T-helper 17 cell (primary cell): ENCODE results near the gene GMPR. TPM values are rescaled to one million over a fixed set of nuclear protein-coding genes. Genes with fewer than 3 reads are reported as not detected.
A peak's percentile ranks its signal among the peaks of the same experiment; 100 is the strongest.
"Not testable (repeated sequence)": the region's sequence is repeated elsewhere in the genome, so short reads cannot be mapped to it uniquely, and the experiment has no call there.

ENCODE experiments used
- ATAC-seq: fragments of 150-1000 bp; cut with Tn5 transposase; 2 replicates; pipeline ENCODE4 v1.10.0; 2021; ENCODE audit warnings: mild to moderate bottlenecking, moderate library complexity
- DNase-seq, 3 donors: peaks; one replicate each; pipeline versions ENCODE4 v3.0.0 to v3.0.0-alpha.2; 2020 to 2021
- H3K9me3 ChIP-seq: one replicate; pipeline ENCODE4 v1.7.0; 2013; ENCODE audit warnings: low read length, mild to moderate bottlenecking; ENCODE audit not compliant: control insufficient read depth, poor library complexity, severe bottlenecking
- H3K27ac Mint-ChIP-seq: one replicate; pipeline ENCODE4 v1.8.0; 2022; ENCODE audit warnings: mild to moderate bottlenecking, moderate library complexity, mixed read lengths
- H3K27me3 Mint-ChIP-seq: one replicate; pipeline ENCODE4 v1.8.0; 2022; ENCODE audit warnings: mixed read lengths
- H3K36me3 Mint-ChIP-seq: one replicate; pipeline ENCODE4 v1.8.0; 2022; ENCODE audit warnings: low read depth, mixed read lengths
- H3K4me1 Mint-ChIP-seq: one replicate; pipeline ENCODE4 v1.8.0; 2022; ENCODE audit warnings: mild to moderate bottlenecking, mixed read lengths
- H3K4me3 Mint-ChIP-seq: one replicate; pipeline ENCODE4 v1.8.0; 2022; ENCODE audit warnings: mild to moderate bottlenecking, moderate library complexity, mixed read lengths
- total RNA-seq, 4 donors: library from RNA in 2 of 4; stranded (reverse) in 2 of 4; gene quantifications; one replicate each; pipeline ENCODE4 v1.2.3 and lab custom pipeline; 2022 to 2026

The GMPR gene
- total RNA-seq, 2 donors from 2014 or later: 0.52 to 33.6 TPM

GRCh38 chr6:16209539-16209938, 28.8 kb upstream of the GMPR start:
- Mint-ChIP-seq H3K36me3 (no peaks in the 10 kb centered on the region), H3K27ac (no peak overlapping the region), H3K4me1 (peaks cover 4% of the 10 kb centered on the region), H3K27me3 (peaks cover 58% of the 10 kb centered on the region), H3K4me3 (no peak overlapping the region)
- H3K9me3 ChIP-seq: no peaks in the 10 kb centered on the region
- no peak for DNase-seq
- no peak for ATAC-seq

- no peaks in the 10 kb centered on the region for H3K9me3 ChIP-seq
- H3K4me3 Mint-ChIP-seq: no peak overlapping the region
- H3K36me3 Mint-ChIP-seq: no peaks in the 10 kb centered on the region
- DNase-seq: no peak
- H3K27me3 Mint-ChIP-seq: peaks cover 67% of the 10 kb centered on the region
- H3K4me1 Mint-ChIP-seq: no peaks in the 10 kb centered on the region
- no peak overlapping the region for H3K27ac Mint-ChIP-seq
- no peak for ATAC-seq
Measured at GRCh38 chr6:16212276-16212675, 26.1 kb upstream of the GMPR start.

GRCh38 chr6:16216501-16217155, 21.8 kb upstream of the GMPR start:
- Mint-ChIP-seq H3K4me1 (no peaks in the 10 kb centered on the region), H3K36me3 (no peaks in the 10 kb centered on the region), H3K27ac (no peak overlapping the region), H3K4me3 (no peak overlapping the region), H3K27me3 (peaks cover 48% of the 10 kb centered on the region)
- no peaks in the 10 kb centered on the region for H3K9me3 ChIP-seq
- ATAC-seq (no peak), DNase-seq (no peak)

- Mint-ChIP-seq H3K36me3 (no peaks in the 10 kb centered on the region), H3K4me3 (no peak overlapping the region), H3K4me1 (no peaks in the 10 kb centered on the region), H3K27me3 (peaks cover 42% of the 10 kb centered on the region), H3K27ac (no peak overlapping the region)
- ATAC-seq: no peak
- no peak for DNase-seq
- H3K9me3 ChIP-seq: no peaks in the 10 kb centered on the region
Measured at GRCh38 chr6:16217156-16217721, 21.1 kb upstream of the GMPR start.

- no peaks in the 10 kb centered on the region for H3K4me1 Mint-ChIP-seq
- DNase-seq (no peak), ATAC-seq (no peak)
- no peaks in the 10 kb centered on the region for H3K36me3 Mint-ChIP-seq
- no peaks in the 10 kb centered on the region for H3K9me3 ChIP-seq
- no peak overlapping the region for H3K27ac Mint-ChIP-seq
- H3K4me3 Mint-ChIP-seq: no peak overlapping the region
- peaks cover 22% of the 10 kb centered on the region for H3K27me3 Mint-ChIP-seq
Measured at GRCh38 chr6:16222826-16223225, 15.6 kb upstream of the GMPR start.

- H3K4me1 Mint-ChIP-seq: no peaks in the 10 kb centered on the region
- ATAC-seq (no peak), DNase-seq (no peak)
- no peak overlapping the region for H3K4me3 Mint-ChIP-seq
- H3K27me3 Mint-ChIP-seq: peaks cover 22% of the 10 kb centered on the region
- no peaks in the 10 kb centered on the region for H3K36me3 Mint-ChIP-seq
- H3K9me3 ChIP-seq: no peaks in the 10 kb centered on the region
- no peak overlapping the region for H3K27ac Mint-ChIP-seq
Measured at GRCh38 chr6:16223362-16223761, 15.0 kb upstream of the GMPR start.

GRCh38 chr6:16224409-16224808, 14.0 kb upstream of the GMPR start:
- DNase-seq: no peak
- Mint-ChIP-seq H3K4me1 (no peaks in the 10 kb centered on the region), H3K27ac (peak overlapping the region; percentile 34), H3K4me3 (no peak overlapping the region), H3K36me3 (no peaks in the 10 kb centered on the region), H3K27me3 (peaks cover 12% of the 10 kb centered on the region)
- no peaks in the 10 kb centered on the region for H3K9me3 ChIP-seq
- no peak for ATAC-seq

GRCh38 chr6:16225062-16225731, 13.2 kb upstream of the GMPR start:
- not testable (repeated sequence) for H3K36me3 Mint-ChIP-seq, ATAC-seq, H3K9me3 ChIP-seq, H3K4me3 Mint-ChIP-seq, H3K4me1 Mint-ChIP-seq, H3K27ac Mint-ChIP-seq, DNase-seq
- H3K27me3 Mint-ChIP-seq: peaks cover 12% of the 10 kb centered on the region

- ATAC-seq: not testable (repeated sequence)
Measured at GRCh38 chr6:16226117-16227047, 12.0 kb upstream of the GMPR start.

GRCh38 chr6:16227048-16227562, 11.3 kb upstream of the GMPR start:
- H3K9me3 ChIP-seq: no peaks in the 10 kb centered on the region
- Mint-ChIP-seq H3K4me3 (no peak overlapping the region), H3K27me3 (peaks cover 17% of the 10 kb centered on the region), H3K36me3 (no peaks in the 10 kb centered on the region), H3K27ac (no peak overlapping the region), H3K4me1 (no peaks in the 10 kb centered on the region)
- ATAC-seq (no peak), DNase-seq (no peak)

More at GRCh38 chr6:16226117-16227047, 12.0 kb upstream of the GMPR start:
- not testable (repeated sequence) for DNase-seq, H3K36me3 Mint-ChIP-seq, H3K27ac Mint-ChIP-seq, H3K4me1 Mint-ChIP-seq, H3K4me3 Mint-ChIP-seq, H3K9me3 ChIP-seq
- peaks cover 12% of the 10 kb centered on the region for H3K27me3 Mint-ChIP-seq

- Mint-ChIP-seq H3K27me3 (peaks cover 18% of the 10 kb centered on the region), H3K36me3 (no peaks in the 10 kb centered on the region), H3K4me3 (no peak overlapping the region), H3K4me1 (no peaks in the 10 kb centered on the region), H3K27ac (no peak overlapping the region)
- no peaks in the 10 kb centered on the region for H3K9me3 ChIP-seq
- ATAC-seq (no peak), DNase-seq (no peak)
Measured at GRCh38 chr6:16227605-16228004, 10.8 kb upstream of the GMPR start.

- H3K9me3 ChIP-seq: no peaks in the 10 kb centered on the region
- peaks cover 17% of the 10 kb centered on the region for H3K27me3 Mint-ChIP-seq
- no peaks in the 10 kb centered on the region for H3K36me3 Mint-ChIP-seq
- ATAC-seq (no peak), DNase-seq (no peak)
- no peaks in the 10 kb centered on the region for H3K4me1 Mint-ChIP-seq
- no peak overlapping the region for H3K27ac Mint-ChIP-seq
- H3K4me3 Mint-ChIP-seq: no peak overlapping the region
Measured at GRCh38 chr6:16228043-16228442, 10.3 kb upstream of the GMPR start.
